HL-60/S4 treated with phorbol 12-myristate 13-acetate at 8.2 ng/mL for 4 days and 3 days (cell line): ENCODE results near the gene NCSTN.
"Not testable (repeated sequence)": the region's sequence is repeated elsewhere in the genome, so short reads cannot be mapped to it uniquely, and the experiment has no call there.

Experiments
- in situ Hi-C: fragments of 300-500 bp; cut with MboI; formaldehyde crosslinking; loops from 2 replicates; pipeline ENCODE4 v1.15.0; 2022; ENCODE audit warnings: low sequenced_read_pairs

The NCSTN gene

DNA sequence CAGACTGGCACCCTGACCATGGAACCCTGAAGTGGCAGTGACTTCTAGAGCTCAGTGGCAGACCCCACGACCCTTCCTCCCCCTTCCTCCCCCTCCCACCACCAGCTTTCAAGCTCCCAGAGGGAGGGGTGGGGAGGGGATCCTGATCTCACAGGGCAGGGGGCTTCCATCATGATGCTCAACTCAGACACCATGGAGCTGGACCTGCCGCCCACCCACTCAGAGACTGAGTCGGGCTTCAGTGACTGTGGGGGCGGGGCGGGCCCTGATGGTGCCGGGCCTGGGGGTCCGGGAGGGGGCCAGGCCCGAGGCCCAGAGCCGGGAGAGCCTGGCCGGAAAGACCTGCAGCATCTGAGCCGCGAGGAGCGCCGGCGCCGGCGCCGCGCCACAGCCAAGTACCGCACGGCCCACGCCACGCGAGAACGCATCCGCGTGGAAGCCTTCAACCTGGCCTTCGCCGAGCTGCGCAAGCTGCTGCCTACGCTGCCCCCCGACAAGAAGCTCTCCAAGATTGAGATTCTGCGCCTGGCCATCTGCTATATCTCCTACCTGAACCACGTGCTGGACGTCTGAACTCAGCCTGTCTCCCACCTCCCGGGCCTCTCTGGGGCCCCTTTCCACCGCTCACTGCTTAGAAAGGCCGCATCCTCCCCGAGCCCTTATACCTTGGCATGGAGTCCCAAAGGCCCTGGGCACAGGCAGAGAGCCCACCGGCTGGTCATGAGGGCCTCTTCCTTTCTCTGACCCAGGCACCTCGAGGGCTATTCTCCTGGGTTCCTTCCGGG, 27.6 kb downstream of the NCSTN start:
- in situ Hi-C loops: no loop called here

DNA sequence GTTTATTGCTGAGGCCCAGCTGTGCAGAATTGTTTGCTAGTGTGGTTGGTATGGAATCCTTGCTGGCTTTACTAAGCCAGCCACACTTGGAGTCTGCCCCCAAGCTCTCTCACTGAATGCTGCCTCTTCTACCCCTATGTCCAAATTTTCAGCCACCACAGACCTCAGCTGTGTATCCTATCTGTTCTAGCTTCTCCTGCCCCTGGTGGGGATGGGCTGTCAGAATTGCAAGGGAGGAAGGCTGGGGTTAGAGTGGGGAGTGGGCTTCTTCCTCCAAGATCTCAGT, 28.1 kb downstream of the NCSTN start:
- in situ Hi-C loops: no loop called here

DNA sequence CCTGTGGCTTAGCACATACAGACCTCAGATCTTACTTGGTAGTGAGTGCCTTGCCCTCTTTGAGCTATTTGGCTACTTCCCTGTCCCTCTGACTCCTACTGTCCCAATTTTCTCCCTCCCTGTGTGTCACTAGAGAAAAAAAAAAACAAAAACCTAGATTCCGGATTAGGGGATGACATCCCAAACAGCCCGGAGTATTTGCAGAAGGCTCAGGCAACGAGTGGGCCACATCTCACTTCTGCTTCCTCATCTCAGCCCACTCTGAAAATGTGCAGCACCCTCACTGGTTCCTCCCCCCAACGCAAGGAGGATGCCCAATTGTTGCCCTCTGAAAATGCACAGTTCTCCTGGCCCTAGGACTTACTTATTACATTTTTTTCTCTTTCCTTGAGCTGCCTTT, 28.6 kb downstream of the NCSTN start:
- in situ Hi-C loops: no loop called here

DNA sequence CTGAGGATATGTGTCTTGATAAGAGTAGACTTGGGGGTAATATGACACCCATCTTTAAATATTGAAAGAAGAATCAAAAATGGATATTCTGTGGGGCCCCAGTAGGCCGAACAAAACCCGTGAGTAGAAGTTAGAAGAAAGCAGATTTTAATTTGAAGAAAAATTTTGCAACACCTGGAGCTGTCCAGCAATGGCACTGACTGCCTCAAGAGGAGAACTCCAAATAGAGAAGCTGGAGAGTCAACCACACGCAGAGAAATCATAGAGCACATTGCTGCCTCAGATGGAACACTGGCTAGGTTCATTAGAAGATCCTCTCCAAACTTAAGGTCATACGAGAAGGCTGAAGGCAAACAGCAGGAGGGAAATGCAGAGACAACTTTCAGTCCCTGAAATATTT, 30.5 kb downstream of the NCSTN start:
- in situ Hi-C loops: no loop called here

DNA sequence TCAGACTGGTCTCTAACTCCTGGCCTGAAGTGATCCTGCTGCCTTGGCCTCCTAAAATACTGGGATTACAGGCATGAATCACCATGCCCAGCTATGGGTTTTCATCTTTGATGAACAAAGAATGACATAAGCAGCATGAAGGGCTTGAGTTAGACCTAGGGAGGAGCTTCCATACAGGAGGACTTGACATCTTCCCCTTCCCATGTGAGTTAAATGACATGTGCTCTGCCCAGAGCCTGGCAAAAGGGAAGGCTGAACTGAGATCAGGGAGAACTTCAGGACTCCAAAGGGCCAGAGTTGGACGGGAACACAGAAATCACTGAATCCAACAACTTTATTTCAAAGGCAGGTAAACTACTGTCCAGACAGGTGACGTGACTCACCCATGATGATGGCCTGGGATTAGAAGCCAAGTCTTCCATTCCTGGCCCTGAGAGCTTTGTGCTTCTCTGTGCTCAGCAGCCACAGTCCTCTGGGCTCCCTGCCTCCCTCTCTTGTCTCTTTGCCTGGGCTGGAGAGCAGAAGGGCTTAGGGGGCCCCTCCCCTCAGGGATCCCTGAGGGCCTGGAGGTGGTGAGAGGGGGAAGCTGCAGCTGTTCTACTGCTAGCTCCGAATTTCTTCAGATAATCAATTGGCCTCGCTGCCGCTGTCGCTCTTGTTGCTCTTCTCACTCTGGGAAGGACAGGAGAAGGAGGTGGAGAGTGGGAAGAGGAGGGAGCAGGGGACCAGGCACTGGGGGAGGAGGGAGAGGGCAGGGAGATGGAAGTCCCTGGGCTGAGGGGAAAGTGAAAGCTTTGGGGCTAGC, 31.3 kb downstream of the NCSTN start:
- in situ Hi-C loops: no loop called here

DNA sequence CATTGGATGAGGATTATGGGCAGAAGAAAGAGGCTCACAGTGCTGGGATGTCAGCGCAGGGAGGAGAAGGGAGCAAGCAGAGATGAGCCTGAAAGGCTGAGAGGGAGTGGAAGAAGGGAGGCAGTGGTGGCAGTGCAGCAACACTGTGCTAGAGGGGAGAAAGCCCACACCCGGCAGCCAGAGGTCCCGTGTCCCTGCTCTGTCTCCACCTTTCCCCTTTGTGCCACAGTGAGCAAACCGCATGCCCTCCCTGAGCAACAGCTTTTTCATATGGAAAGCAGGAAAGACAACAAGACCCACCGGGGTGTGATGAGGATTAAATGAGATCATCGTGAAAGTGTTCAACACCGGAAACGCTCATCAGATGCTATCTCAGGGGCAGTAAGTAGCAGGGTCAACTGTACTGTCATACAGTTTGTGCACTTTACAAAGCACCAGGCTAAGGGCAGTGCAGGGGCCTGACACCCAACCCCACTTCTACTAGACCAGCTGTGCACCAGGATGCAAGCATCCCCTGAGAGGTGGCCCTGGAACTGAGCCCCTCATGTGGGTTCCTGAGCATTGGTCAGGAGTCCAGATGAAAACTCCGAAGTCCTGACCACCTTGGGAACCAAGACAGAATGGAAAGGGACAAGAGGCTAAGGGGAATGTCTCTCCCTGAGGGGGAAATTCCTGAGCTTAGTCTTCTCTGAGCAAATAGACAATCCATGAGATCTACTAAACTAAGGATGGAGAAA, 32.8 kb downstream of the NCSTN start:
- in situ Hi-C loops: no loop called here

DNA sequence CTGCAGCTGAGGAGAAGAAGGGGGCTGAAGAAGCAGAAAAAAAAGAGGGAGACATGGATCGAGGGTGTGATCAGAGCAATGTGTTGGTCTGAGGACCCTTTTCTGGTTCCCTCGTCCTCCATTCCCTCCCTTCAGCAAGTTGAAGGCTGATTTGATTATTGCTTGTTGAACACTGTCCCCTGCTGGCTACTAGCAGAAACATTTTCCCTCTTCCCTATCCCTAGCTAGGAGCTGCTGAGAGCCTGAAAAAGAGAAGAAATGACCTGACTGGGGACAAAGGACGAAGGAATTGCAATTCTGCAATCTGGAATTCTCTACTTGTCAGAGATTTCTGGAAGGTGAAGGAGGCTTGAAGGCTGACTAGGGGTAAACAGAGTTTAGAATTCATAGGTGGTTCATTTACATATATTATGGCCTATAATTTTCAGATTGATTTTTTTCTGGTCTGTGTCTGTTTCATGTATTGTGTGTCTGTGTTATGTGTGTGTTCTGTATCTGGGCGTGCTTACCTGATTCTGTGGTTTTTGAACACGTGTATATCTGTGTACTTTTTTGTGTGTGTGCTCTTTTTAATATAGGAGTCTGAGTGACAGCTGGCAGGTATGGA, 33.4 kb downstream of the NCSTN start:
- in situ Hi-C loops: no loop called here

DNA sequence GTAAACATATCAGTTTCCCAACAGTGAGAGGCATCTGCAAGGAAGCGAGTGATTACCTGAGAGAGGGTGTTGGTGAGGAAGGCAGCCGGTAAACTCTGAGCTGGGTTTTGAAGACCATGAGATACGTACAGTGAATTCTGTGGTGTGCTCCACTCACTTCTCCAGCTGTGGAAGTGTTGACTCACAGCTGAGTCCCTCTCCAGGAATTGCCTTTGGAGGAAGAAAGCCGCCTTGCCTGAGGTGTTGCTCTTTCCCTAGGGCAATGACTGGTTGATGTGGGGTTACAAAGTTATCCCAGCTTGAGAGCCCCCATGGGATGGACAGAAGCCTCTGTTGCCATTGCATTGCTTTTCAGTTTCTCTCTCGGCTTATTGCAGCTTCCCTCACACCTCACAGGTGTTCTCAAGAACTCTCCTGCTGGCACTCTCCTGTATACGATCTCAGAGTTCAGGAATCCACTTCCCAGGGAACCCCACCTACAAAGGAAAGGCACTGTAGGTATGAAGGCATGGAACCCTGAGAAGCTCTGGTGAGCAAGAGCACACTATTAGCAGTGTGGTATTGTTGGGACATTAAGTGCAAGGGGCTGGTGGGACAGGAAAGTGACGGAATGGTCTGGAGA, 34.5 kb downstream of the NCSTN start:
- in situ Hi-C loops: no loop called here

DNA sequence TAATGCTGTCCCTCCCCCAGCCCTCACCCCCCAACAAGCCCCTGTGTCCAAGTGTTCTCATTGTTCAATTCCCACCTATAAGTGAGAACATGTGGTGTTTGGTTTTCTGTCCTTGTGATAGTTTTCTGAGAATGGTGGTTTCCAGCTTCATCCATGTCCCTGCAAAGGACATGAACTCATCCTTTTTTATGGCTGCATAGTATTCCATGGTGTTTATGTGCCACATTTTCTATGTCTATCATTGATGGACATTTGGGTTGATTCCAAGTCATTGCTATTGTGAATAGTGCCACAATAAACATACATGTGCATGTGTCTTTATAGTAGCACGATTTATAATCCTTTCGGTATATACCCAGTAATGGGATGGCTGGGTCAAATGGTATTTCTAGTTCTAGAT, 41.6 kb downstream of the NCSTN start:
- in situ Hi-C loops: not testable (repeated sequence)

DNA sequence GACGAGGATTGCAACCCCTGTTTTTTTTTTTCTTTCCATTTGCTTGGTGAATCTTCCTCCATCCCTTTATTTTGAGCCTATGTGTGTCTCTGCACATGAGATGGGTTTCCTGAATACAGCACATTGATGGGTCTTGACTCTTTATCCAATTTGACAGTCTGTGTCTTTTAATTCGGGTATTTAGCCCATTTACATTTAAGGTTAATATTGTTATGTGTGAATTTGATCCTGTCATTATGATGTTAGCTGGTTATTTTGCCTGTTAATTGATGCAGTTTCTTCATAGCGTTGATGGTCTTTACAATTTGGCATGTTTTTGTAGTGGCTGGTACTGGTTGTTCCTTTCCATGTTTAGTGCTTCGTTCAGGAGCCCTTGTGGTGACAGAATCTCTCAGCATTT, 45.2 kb downstream of the NCSTN start:
- in situ Hi-C loops: not testable (repeated sequence)

DNA sequence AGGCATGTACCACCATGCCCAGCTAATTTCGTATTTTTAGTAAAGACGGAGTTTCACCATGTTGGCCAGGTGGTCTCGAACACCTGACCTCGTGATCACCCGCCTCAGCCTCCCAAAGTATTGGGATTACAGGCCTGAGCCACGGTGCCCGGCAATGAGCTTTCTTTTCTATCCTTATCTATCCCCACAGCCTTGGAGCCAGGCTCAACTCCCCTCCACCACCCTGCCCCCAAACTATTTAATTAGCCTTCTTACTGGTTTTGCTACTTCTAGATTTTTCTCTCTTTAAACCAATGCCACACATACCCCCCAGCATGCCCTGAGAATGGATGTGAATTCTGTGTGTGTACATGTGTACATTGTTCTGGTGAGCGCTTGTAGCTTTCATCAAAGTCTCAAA, 51.5 kb downstream of the NCSTN start:
- in situ Hi-C loops: no loop called here

DNA sequence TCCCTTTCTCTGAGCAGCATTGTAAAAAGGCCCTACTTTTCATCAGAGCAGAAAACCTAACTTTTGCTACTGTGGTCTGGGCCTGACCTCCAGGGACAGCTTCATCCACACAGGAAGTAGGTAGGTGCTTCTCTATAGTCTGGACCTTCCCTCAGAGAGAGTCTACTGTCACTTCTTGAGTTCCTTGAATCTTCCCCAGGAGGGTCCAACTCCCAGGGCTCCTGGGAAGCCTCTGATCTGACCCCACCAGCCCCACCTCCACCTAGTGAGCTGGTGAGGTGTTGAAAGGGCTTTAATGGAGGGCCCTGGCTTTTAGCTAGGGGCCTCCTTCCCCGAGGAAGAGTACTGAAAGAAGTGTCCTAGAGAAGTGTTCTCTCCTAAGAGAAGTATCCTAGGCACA, 54.5 kb downstream of the NCSTN start:
- in situ Hi-C loops: no loop called here

DNA sequence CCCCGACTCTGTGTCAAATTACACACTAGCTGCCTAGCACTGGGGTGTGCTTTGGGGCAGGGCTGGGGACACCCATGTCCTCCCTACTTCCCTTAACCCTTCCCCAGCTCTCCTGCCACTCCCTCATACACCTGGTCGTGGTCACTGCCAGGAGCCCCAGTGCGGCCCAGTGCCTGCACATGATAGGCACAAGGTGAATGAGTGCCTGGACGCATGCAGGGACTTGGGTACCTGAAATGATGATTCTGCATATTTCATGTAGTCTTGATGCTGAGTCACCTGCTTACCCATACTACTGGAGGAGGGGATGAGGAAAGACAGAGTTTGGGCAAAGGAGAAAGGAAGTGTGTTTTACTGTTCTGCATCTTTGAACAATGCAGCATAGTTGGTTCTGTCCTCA, 55.6 kb downstream of the NCSTN start:
- in situ Hi-C loops: no loop called here

DNA sequence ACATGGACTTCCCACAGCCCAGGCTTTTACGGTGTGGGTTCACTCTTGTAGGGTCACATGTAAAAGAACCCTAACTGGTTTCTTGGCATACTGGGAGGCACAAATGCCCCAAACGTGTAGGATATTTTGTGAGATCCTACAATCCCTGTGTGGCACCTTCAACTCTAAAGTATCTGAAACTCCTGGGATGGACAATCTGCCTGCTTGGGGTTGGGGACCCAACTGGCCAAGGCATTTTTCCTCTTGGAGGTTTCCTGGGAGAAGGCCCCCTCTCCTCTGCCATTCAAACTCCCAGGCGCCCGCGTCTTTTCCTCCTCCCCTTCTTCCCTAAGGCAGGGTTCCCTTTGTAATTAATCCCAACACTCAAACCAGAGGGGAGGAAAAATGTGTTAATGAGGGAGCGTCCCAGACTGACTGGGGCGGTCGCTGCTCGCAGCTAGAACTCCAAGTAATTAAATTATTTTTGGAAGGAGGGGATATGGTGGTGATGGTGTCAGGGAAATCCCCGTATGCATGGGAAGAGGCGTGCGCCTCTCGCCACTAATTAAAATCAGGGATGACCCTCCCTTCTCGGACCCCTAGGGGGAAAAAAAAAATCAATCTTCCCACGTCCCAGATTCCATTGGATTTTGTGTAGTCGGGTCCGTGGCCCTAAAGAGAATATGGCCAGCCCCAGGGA, 56.5 kb downstream of the NCSTN start:
- in situ Hi-C loops: no loop called here

DNA sequence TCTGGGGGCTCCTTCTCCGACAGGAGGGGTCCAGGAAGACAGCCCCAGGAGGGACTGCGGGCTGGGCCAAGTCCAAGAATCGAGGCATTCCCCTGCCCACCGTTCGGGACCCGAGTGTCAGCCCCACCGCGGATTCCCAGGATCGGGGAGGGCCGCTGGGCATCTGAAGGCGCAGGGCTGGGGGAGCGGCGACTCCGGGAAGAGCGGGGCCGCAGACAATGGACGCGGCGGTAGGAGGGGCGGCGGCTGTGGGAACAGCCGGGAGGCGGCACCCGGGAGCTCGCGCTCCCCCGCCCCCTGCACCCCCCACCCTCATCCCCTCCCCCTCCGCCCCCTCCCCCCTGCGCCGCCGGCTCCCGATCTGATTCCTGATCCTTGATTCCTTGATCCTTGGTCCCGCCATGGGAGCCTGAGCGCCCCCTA, 57.1 kb downstream of the NCSTN start, which contains the start of gene VANGL2:
VANGL2 (plus strand) TSS at position 342 of the 423 bp plus-strand sequence. CDS start 15,274 bp downstream, outside the sequence.
- in situ Hi-C loops: no loop called here

DNA sequence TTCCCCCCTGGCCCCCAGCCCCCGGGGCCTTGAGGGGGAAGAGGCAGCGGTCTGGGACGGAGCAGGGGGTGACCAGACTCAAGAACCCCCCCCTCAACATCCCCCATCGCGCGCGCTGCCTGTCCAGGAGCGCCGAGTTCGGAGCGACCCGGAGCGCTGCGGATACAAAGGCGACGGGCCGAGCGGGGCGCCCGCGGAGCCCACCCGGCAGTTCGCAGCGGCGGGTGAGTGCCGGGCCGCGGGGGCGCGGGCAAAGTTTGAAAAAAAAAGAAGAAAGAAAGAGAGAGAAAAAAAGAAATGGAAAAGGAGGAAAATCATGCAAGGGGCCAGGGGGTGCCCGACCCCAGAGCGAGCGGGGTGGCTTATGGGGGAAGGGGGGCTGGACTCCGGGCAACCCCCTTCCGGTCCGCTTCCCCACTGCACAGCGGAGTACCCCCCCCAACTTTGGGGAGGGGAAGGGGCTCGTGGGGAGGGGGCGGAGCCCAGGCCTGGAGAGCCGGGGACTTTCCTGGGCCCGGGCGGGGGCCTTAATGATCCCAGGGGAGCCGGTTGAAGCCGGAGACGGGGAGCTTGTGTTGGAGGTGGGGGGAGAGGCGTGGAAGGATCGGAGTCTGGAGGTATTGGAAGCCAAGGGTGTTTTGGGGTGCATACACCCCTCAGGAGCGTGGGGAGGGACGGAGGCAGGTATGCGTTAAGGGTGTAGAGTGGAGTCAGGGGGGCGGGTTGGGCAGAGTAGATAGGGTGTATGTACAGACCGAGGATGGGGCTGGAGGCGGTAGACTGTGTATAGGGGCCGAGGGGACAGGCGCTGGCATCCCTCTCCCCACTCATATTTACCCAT, 57.7 kb downstream of the NCSTN start:
- in situ Hi-C loops: no loop called here

DNA sequence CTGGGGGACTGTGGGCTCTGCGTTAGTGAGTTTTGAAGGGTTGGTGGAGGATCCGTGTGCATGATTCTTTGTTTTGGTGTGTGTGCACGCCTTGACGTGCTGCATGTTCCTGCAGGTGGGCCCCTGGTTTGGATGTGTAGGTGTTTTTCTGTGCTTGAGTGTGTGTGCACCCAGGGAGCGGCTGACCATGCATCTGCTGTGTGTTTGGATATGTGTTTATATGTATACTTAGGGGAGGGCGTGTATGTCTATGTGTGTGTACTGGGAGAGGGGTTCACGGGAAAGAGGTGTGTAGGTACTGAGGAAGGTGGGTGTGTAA, 58.3 kb downstream of the NCSTN start:
- in situ Hi-C loops: no loop called here

DNA sequence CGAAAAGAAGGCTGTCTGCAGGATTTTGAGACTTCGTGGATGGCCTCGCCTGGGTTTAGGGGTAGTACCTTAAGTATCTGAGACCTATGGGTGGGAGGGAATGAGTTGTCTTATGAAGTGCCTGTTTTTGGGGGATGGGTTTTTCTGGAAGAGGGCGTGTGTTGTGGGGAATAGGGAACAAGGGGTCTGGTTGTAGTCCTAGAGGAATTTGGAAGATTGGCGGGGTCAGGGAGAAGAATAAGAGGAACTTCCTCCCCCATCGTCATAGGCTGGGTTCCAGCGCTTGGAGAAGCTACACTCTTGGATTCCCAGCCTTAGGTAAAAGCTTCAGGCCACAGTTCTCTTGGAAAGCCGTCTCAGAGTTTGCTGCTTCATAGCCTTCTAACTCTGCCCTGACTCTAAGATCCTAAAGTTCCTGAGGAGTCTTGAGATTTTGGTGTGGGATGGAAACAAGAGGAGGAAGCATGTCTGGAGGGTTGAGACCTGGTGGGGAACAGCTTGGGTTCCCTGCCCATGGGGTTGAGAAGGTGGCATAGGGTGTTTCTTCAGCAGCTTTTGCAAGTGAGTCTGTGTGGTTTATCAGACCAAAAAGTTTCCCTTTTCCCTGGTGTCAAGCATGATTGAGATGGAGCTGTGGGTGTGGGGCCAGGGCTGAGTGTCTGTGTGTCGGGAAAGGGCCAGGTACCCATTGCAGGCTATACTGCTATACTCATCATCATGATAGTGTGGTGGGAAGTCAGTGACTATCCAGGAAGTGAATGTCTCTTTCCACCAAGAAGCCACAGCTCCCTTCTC, 59.0 kb downstream of the NCSTN start:
- in situ Hi-C loops: no loop called here

DNA sequence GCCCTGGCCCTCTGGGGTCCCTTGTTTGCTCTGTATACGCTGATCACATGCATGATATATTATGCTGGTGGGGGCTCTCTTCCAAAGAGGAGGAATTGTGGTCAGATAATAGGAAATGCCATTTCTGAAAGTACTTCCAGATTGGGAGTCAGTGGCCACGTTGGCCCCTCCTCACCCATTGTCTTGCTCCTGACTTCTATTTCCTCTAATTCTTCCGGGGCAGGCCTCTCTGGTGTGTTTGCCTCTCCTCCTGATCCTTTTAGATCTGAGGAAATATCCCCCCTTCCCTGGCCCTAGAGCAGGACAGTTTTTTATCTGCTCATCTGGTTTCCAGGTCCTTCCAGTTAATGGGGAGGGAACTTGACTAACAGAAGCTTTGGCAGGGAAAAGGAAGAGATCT, 60.1 kb downstream of the NCSTN start:
- in situ Hi-C loops: no loop called here
